ENCODE measurements around the gene NUP107. TPM values are rescaled to one million over a fixed set of nuclear protein-coding genes. Genes with fewer than 3 reads are reported as not detected.
A peak's percentile ranks its signal among the peaks of the same experiment; 100 is the strongest.

The NUP107 gene
- total and polyA plus RNA-seq, 2 donors (not counting 1 experiment from before 2014, with no cell fraction given): 23.2 to 77.3 TPM

GRCh38 chr12:68686262-68686594 is 550 bp upstream of the NUP107 start:
- CTCF ChIA-PET: no interaction called here
- H3K4me3 ChIP-seq (ENCODE audit: control extremely low read depth in 1 of 5, extremely low read depth in 1 of 5, insufficient read depth in 1 of 5, low read depth in 2 of 5, low read length in 4 of 5): peak overlapping the region; percentile 71 to 100 (median 81)
- H3K4me3 Mint-ChIP-seq: peak overlapping the region; percentile 96

GRCh38 chr12:68695454-68695853 is 8.7 kb downstream of the NUP107 start:
- H3K36me3 ChIP-seq (replicated peaks in 1 of 2; ENCODE audit: control extremely low read depth in 1 of 2, control insufficient read depth in 1 of 2, extremely low read depth in 1 of 2, insufficient read depth in 2 of 2, low read length in 1 of 2): peaks cover 21 to 58% of the 10 kb centered on the region in 2 experiments
- ChIA-PET CTCF (no interaction called here), POLR2A (no interaction called here)
- TF ChIP-seq EZH2 (IDR thresholded peaks at IDR 0.05; ENCODE audit: borderline replicate concordance, insufficient read depth, low read depth, low read length, poor library complexity, severe bottlenecking): no peak
- TF ChIP-seq CTCF (IDR thresholded peaks at IDR 0.05): no peak
- H4K20me1 ChIP-seq (ENCODE audit: control insufficient read depth, insufficient read depth, low read length, poor library complexity, severe bottlenecking): no peaks in the 10 kb centered on the region
- no peak overlapping the region for H3K9ac ChIP-seq (ENCODE audit: low read length)
- ATAC-seq (ENCODE audit: low read depth): no peak
- H3K4me3 Mint-ChIP-seq: no peak overlapping the region
- no peak for DNase-seq
- intact Hi-C loops (cut with micrococcal nuclease): no loop called here
- no peaks in the 10 kb centered on the region for H3K27me3 Mint-ChIP-seq
- no peak overlapping the region for H3K27ac ChIP-seq (ENCODE audit: low read length in 2 of 2)
- H3K4me1 ChIP-seq (ENCODE audit: control insufficient read depth in 2 of 2, insufficient read depth in 2 of 2, low read length in 2 of 2): no peaks in the 10 kb centered on the region
- H3K9me3 Mint-ChIP-seq (ENCODE audit: insufficient read depth): no peaks in the 10 kb centered on the region
- H3K4me2 ChIP-seq (replicated peaks; ENCODE audit: low read depth, low read length, poor library complexity, severe bottlenecking): no peak overlapping the region
- H3K9me3 ChIP-seq (ENCODE audit: control extremely low read depth in 1 of 3, control insufficient read depth in 2 of 3, insufficient read depth in 1 of 3, low read length in 2 of 3): no peaks in the 10 kb centered on the region
- H3K27me3 ChIP-seq (replicated peaks in 1 of 4; ENCODE audit: control extremely low read depth in 1 of 4, control insufficient read depth in 3 of 4, insufficient read depth in 4 of 4, low read length in 3 of 4): no peaks in the 10 kb centered on the region
- no peak overlapping the region for H3K27ac Mint-ChIP-seq
- H3K4me3 ChIP-seq (ENCODE audit: control extremely low read depth in 1 of 5, extremely low read depth in 1 of 5, insufficient read depth in 1 of 5, low read depth in 2 of 5, low read length in 4 of 5): no peak overlapping the region
- H2AFZ ChIP-seq (ENCODE audit: insufficient read depth, low read depth, low read length, poor library complexity, severe bottlenecking): no peak overlapping the region
- no peaks in the 10 kb centered on the region for H3K4me1 Mint-ChIP-seq
- H3K79me2 ChIP-seq (ENCODE audit: control insufficient read depth, insufficient read depth, low read length): no peaks in the 10 kb centered on the region

More at GRCh38 chr12:68686262-68686594, 550 bp upstream of the NUP107 start:
- Histone ChIP-seq H3K9ac (ENCODE audit: low read length) (peak overlapping the region; percentile 84), H4K20me1 (ENCODE audit: control insufficient read depth, insufficient read depth, low read length, poor library complexity, severe bottlenecking) (no peaks in the 10 kb centered on the region), H3K27me3 (replicated peaks in 1 of 4; ENCODE audit: control extremely low read depth in 1 of 4, control insufficient read depth in 3 of 4, insufficient read depth in 4 of 4, low read length in 3 of 4) (no peaks in the 10 kb centered on the region), H3K36me3 (replicated peaks in 1 of 2; ENCODE audit: control extremely low read depth in 1 of 2, control insufficient read depth in 1 of 2, extremely low read depth in 1 of 2, insufficient read depth in 2 of 2, low read length in 1 of 2) (peaks cover 0 to 7% of the 10 kb centered on the region in 2 experiments), H3K4me1 (ENCODE audit: control insufficient read depth in 2 of 2, insufficient read depth in 2 of 2, low read length in 2 of 2) (peaks cover 17 to 20% of the 10 kb centered on the region in 2 donors), H3K27ac (ENCODE audit: low read length in 2 of 2) (peak overlapping the region; percentile 70 to 77), H3K4me2 (replicated peaks; ENCODE audit: low read depth, low read length, poor library complexity, severe bottlenecking) (peak overlapping the region; percentile 80), H3K9me3 (ENCODE audit: control extremely low read depth in 1 of 3, control insufficient read depth in 2 of 3, insufficient read depth in 1 of 3, low read length in 2 of 3) (no peaks in the 10 kb centered on the region), H3K79me2 (ENCODE audit: control insufficient read depth, insufficient read depth, low read length) (peaks cover 36% of the 10 kb centered on the region), H2AFZ (ENCODE audit: insufficient read depth, low read depth, low read length, poor library complexity, severe bottlenecking) (peak overlapping the region; percentile 92)
- intact Hi-C loops (cut with micrococcal nuclease): loop anchor here (1.0 to 5.0 kb wide), 8 partner anchors 39 to 1417 kb away; partner anchors contain the start of genes CAND1, CCT2, MDM1 and MDM2
- Mint-ChIP-seq H3K4me1 (peaks cover 28% of the 10 kb centered on the region), H3K27me3 (no peaks in the 10 kb centered on the region), H3K9me3 (ENCODE audit: insufficient read depth) (no peaks in the 10 kb centered on the region), H3K27ac (peak overlapping the region; percentile 98)
- POLR2A ChIA-PET: interaction anchor here (0.6 to 0.8 kb wide), 3 partner anchors 42 to 327 kb away, joined by 3 to 6 read pairs (median 5); no protein-coding TSS in a partner anchor
- WGBS (ENCODE audit: insufficient coverage): no CpG with 5 or more reads among the region's 3 CpGs
- DNase-seq (no peak), ATAC-seq (ENCODE audit: low read depth) (no peak)
- TF ChIP-seq CTCF (IDR thresholded peaks at IDR 0.05): no peak
- no peak for TF ChIP-seq EZH2 (IDR thresholded peaks at IDR 0.05; ENCODE audit: borderline replicate concordance, insufficient read depth, low read depth, low read length, poor library complexity, severe bottlenecking)
